ENCODE measurements around the gene NID2.

The NID2 gene

GRCh38 chr14:52081964-52082363 lies 13.1 kb upstream of the NID2 start:
- no peak for TF ChIP-seq CTCF (IDR thresholded peaks at IDR 0.05; ENCODE audit: control extremely low read depth, extremely low read depth, low read depth, missing control alignments)
- CTCF ChIA-PET = interaction anchor here (1.0 to 2.0 kb wide), 2 partner anchors 8 to 53 kb away, joined by 3 to 5 read pairs; no protein-coding TSS in a partner anchor
- POLR2A ChIA-PET = no interaction called here
- no peak for DNase-seq (ENCODE audit: extremely low spot score)

- DNase-seq (ENCODE audit: extremely low spot score) = no peak
- POLR2A ChIA-PET = no interaction called here
- no peak for TF ChIP-seq CTCF (IDR thresholded peaks at IDR 0.05; ENCODE audit: control extremely low read depth, extremely low read depth, low read depth, missing control alignments)
- CTCF ChIA-PET = interaction anchor here (1.0 to 2.0 kb wide), 5 partner anchors 9 to 54 kb away, joined by 3 to 5 read pairs (median 4); partner anchors contain the start of gene NID2
Observed at GRCh38 chr14:52080808-52081755, 12.2 kb upstream of the NID2 start.

- no peak for TF ChIP-seq CTCF (IDR thresholded peaks at IDR 0.05; ENCODE audit: control extremely low read depth, extremely low read depth, low read depth, missing control alignments)
- ChIA-PET POLR2A (no interaction called here), CTCF (interaction anchor here (1.0 to 2.0 kb wide), 4 partner anchors 9 to 54 kb away, joined by 3 to 5 read pairs (median 4); partner anchors contain the start of gene NID2)
- DNase-seq (ENCODE audit: extremely low spot score) = no peak
Observed at GRCh38 chr14:52080158-52080800, 11.4 kb upstream of the NID2 start.

GRCh38 chr14:52079239-52079959 lies 10.5 kb upstream of the NID2 start:
- DNase-seq (ENCODE audit: extremely low spot score) = no peak
- ChIA-PET POLR2A (no interaction called here), CTCF (no interaction called here)

GRCh38 chr14:52078721-52079120 lies 9.9 kb upstream of the NID2 start:
- POLR2A ChIA-PET = no interaction called here
- TF ChIP-seq CTCF (IDR thresholded peaks at IDR 0.05; ENCODE audit: control extremely low read depth, extremely low read depth, low read depth, missing control alignments) = no peak
- CTCF ChIA-PET = no interaction called here
- DNase-seq (ENCODE audit: extremely low spot score) = no peak

More at GRCh38 chr14:52079239-52079959, 10.5 kb upstream of the NID2 start:
- TF ChIP-seq CTCF (IDR thresholded peaks at IDR 0.05; ENCODE audit: control extremely low read depth, extremely low read depth, low read depth, missing control alignments) = no peak

GRCh38 chr14:52078095-52078531 lies 9.3 kb upstream of the NID2 start:
- POLR2A ChIA-PET = no interaction called here
- CTCF ChIA-PET = no interaction called here
- TF ChIP-seq CTCF (IDR thresholded peaks at IDR 0.05; ENCODE audit: control extremely low read depth, extremely low read depth, low read depth, missing control alignments) = no peak
- DNase-seq (ENCODE audit: extremely low spot score) = no peak

Data from GM10248 (cell line).